ENCODE data around the gene GPAM. TPM values are rescaled to one million over a fixed set of nuclear protein-coding genes. Genes with fewer than 3 reads are reported as not detected.

The GPAM gene
- total RNA-seq = 9.2 and 9.4 TPM in 2 replicates

- Histone ChIP-seq H3K27me3 (ENCODE audit: control insufficient read depth, insufficient read depth, low read length) (no peaks in the 10 kb centered on the region), H3K4me3 (ENCODE audit: low read depth, low read length) (peak within 1 kb of the TSS; percentile 72), H3K36me3 (ENCODE audit: control insufficient read depth, insufficient read depth, low read length) (no peaks in the 10 kb centered on the region)
- DNase-seq (ENCODE audit: low read depth) = peak; percentile 62
- TF ChIP-seq CTCF (IDR thresholded peaks at IDR 0.05; ENCODE audit: insufficient read depth, low read length, poor library complexity, severe bottlenecking) = no peak
Observed at GRCh38 chr10:112183329-112184051, at the start of gene GPAM. GPAM (minus strand) TSS chr10:112183765; CDS start chr10:112181784, 1,981 bp downstream.

- H3K36me3 ChIP-seq (ENCODE audit: control insufficient read depth, insufficient read depth, low read length) = no peaks in the 10 kb centered on the region
- no peak for DNase-seq (ENCODE audit: low read depth)
- no peak for TF ChIP-seq CTCF (IDR thresholded peaks at IDR 0.05; ENCODE audit: insufficient read depth, low read length, poor library complexity, severe bottlenecking)
Observed at GRCh38 chr10:112232670-112233069, 49.1 kb upstream of the GPAM start.

GRCh38 chr10:112231602-112232400, 48.2 kb upstream of the GPAM start:
- no peak overlapping the region for H3K4me3 ChIP-seq (ENCODE audit: low read depth, low read length)
- H3K36me3 ChIP-seq (ENCODE audit: control insufficient read depth, insufficient read depth, low read length) = no peaks in the 10 kb centered on the region
- no peak for TF ChIP-seq CTCF (IDR thresholded peaks at IDR 0.05; ENCODE audit: insufficient read depth, low read length, poor library complexity, severe bottlenecking)
- no peaks in the 10 kb centered on the region for H3K27me3 ChIP-seq (ENCODE audit: control insufficient read depth, insufficient read depth, low read length)
- no peak for DNase-seq (ENCODE audit: low read depth)

More at GRCh38 chr10:112232670-112233069, 49.1 kb upstream of the GPAM start:
- Histone ChIP-seq H3K27me3 (ENCODE audit: control insufficient read depth, insufficient read depth, low read length) (no peaks in the 10 kb centered on the region), H3K4me3 (ENCODE audit: low read depth, low read length) (no peak overlapping the region)

- TF ChIP-seq CTCF (IDR thresholded peaks at IDR 0.05; ENCODE audit: insufficient read depth, low read length, poor library complexity, severe bottlenecking) = no peak
- no peak for DNase-seq (ENCODE audit: low read depth)
- H3K27me3 ChIP-seq (ENCODE audit: control insufficient read depth, insufficient read depth, low read length) = no peaks in the 10 kb centered on the region
Observed at GRCh38 chr10:112230325-112230988, 46.9 kb upstream of the GPAM start.

GRCh38 chr10:112229901-112230300, 46.3 kb upstream of the GPAM start:
- Histone ChIP-seq H3K4me3 (ENCODE audit: low read depth, low read length) (no peak overlapping the region), H3K27me3 (ENCODE audit: control insufficient read depth, insufficient read depth, low read length) (no peaks in the 10 kb centered on the region), H3K36me3 (ENCODE audit: control insufficient read depth, insufficient read depth, low read length) (no peaks in the 10 kb centered on the region)
- DNase-seq (ENCODE audit: low read depth) = no peak
- TF ChIP-seq CTCF (IDR thresholded peaks at IDR 0.05; ENCODE audit: insufficient read depth, low read length, poor library complexity, severe bottlenecking) = no peak

More at GRCh38 chr10:112230325-112230988, 46.9 kb upstream of the GPAM start:
- Histone ChIP-seq H3K36me3 (ENCODE audit: control insufficient read depth, insufficient read depth, low read length) (no peaks in the 10 kb centered on the region), H3K4me3 (ENCODE audit: low read depth, low read length) (no peak overlapping the region)

Data from kidney epithelial cell (primary cell).